ENCODE data around the gene GIPC3.

DNA sequence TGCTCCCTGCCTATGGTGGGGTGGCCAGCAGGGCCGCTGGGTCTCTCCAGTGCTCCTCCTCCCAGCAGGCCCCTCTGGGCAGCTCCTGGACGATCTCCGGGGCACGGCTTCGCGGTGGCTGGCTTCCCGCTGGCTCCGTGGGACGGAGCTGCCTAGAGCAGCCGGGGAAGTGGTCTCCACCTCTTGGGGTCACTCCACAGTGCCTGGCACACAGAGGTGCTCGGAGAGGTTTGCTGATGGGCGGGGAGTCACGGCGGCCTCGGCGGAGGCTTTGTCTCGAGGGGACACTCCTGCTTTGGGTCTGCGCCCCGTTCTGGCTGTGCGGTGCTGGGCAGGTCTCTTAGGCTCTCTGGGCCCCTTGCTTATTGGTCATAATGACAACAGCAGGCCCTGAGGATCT, 51.2 kb downstream of the GIPC3 start:
- TF ChIP-seq TAF1 (IDR thresholded peaks at IDR 0.05; ENCODE audit: borderline replicate concordance, low read depth, low read length) (no peak), TEAD4 (IDR thresholded peaks at IDR 0.05; ENCODE audit: borderline replicate concordance, insufficient read depth) (no peak), SMC3 (IDR thresholded peaks at IDR 0.05; ENCODE audit: low read depth, low read length) (no peak), RXRA (IDR thresholded peaks at IDR 0.05; ENCODE audit: borderline replicate concordance, low read depth) (no peak)
- TF ChIP-seq, protein P1, sequence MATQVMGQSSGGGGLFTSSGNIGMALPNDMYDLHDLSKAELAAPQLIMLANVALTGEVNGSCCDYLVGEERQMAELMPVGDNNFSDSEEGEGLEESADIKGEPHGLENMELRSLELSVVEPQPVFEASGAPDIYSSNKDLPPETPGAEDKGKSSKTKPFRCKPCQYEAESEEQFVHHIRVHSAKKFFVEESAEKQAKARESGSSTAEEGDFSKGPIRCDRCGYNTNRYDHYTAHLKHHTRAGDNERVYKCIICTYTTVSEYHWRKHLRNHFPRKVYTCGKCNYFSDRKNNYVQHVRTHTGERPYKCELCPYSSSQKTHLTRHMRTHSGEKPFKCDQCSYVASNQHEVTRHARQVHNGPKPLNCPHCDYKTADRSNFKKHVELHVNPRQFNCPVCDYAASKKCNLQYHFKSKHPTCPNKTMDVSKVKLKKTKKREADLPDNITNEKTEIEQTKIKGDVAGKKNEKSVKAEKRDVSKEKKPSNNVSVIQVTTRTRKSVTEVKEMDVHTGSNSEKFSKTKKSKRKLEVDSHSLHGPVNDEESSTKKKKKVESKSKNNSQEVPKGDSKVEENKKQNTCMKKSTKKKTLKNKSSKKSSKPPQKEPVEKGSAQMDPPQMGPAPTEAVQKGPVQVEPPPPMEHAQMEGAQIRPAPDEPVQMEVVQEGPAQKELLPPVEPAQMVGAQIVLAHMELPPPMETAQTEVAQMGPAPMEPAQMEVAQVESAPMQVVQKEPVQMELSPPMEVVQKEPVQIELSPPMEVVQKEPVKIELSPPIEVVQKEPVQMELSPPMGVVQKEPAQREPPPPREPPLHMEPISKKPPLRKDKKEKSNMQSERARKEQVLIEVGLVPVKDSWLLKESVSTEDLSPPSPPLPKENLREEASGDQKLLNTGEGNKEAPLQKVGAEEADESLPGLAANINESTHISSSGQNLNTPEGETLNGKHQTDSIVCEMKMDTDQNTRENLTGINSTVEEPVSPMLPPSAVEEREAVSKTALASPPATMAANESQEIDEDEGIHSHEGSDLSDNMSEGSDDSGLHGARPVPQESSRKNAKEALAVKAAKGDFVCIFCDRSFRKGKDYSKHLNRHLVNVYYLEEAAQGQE (IDR thresholded peaks at IDR 0.05; ENCODE audit: low read depth, low read length), result no peak
- TF ChIP-seq, protein P2, sequence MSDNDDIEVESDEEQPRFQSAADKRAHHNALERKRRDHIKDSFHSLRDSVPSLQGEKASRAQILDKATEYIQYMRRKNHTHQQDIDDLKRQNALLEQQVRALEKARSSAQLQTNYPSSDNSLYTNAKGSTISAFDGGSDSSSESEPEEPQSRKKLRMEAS (IDR thresholded peaks at IDR 0.05; ENCODE audit: low read depth), result no peak
- TF ChIP-seq, protein P3, sequence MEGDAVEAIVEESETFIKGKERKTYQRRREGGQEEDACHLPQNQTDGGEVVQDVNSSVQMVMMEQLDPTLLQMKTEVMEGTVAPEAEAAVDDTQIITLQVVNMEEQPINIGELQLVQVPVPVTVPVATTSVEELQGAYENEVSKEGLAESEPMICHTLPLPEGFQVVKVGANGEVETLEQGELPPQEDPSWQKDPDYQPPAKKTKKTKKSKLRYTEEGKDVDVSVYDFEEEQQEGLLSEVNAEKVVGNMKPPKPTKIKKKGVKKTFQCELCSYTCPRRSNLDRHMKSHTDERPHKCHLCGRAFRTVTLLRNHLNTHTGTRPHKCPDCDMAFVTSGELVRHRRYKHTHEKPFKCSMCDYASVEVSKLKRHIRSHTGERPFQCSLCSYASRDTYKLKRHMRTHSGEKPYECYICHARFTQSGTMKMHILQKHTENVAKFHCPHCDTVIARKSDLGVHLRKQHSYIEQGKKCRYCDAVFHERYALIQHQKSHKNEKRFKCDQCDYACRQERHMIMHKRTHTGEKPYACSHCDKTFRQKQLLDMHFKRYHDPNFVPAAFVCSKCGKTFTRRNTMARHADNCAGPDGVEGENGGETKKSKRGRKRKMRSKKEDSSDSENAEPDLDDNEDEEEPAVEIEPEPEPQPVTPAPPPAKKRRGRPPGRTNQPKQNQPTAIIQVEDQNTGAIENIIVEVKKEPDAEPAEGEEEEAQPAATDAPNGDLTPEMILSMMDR (IDR thresholded peaks at IDR 0.05), result no peak

Measured in SK-N-SH (cell line).